Gastrocnemius medialis (tissue), 4 donors: ENCODE data around the gene DUSP2.

Experiments
- POLR2A ChIP-seq, 2 donors: fragments of 450-650 bp; IDR thresholded peaks; one replicate each; pipeline ENCODE4 v1.6.1; 2017; ENCODE audit warnings: antibody characterized with exemption in 2 of 2, mild to moderate bottlenecking in 2 of 2, moderate library complexity in 2 of 2
- TF ChIP-seq, protein P1 (sequence below), 5 experiments: fragments of 450-650 bp in 3 of 5; fragments of 200-600 bp in 2 of 5; sonication (generic) in 2 of 5; IDR thresholded peaks in 4 of 5; conservative IDR thresholded peaks in 1 of 5; 1 replicate in 4 of 5; 2 replicates in 1 of 5; pipeline ENCODE4 v1.5.1; 2016 to 2019; ENCODE audit warnings: antibody characterized with exemption in 5 of 5, mild to moderate bottlenecking in 3 of 5, moderate library complexity in 3 of 5

DNA sequence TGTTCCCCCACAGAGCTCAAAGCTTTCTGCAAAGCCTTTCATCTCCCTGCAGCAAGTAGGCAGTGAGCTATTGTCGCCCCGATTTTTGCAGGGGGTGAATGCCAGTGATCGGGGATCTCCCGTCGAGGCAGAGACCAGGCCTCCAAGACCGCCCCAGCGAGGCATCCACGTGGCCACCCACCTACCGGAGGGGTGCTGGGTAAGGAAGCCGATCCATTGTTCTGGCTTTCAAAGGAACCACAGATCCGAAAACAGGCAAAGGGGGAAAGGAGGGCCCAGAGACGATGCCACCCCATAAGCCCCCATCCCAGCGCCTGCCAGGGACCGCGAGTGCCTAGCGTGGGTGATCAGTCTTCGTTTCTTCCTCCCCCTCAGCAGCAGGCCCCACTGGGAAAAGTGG lies 31.3 kb downstream of the DUSP2 start:
- TF ChIP-seq, protein P1, sequence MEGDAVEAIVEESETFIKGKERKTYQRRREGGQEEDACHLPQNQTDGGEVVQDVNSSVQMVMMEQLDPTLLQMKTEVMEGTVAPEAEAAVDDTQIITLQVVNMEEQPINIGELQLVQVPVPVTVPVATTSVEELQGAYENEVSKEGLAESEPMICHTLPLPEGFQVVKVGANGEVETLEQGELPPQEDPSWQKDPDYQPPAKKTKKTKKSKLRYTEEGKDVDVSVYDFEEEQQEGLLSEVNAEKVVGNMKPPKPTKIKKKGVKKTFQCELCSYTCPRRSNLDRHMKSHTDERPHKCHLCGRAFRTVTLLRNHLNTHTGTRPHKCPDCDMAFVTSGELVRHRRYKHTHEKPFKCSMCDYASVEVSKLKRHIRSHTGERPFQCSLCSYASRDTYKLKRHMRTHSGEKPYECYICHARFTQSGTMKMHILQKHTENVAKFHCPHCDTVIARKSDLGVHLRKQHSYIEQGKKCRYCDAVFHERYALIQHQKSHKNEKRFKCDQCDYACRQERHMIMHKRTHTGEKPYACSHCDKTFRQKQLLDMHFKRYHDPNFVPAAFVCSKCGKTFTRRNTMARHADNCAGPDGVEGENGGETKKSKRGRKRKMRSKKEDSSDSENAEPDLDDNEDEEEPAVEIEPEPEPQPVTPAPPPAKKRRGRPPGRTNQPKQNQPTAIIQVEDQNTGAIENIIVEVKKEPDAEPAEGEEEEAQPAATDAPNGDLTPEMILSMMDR (IDR thresholded peaks at IDR 0.05 in 4 of 5, conservative IDR thresholded peaks at IDR 0.05 in 1 of 5) = no peak
- TF ChIP-seq POLR2A (IDR thresholded peaks at IDR 0.05) = no peak
